GM20431 (cell line): ENCODE results near the gene ZNF202.
"Not testable (repeated sequence)": the region's sequence is repeated elsewhere in the genome, so short reads cannot be mapped to it uniquely, and the experiment has no call there.

Experiments
- in situ Hi-C: fragments of 300-500 bp; cut with MseI, MboI; formaldehyde crosslinking; loops from one replicate; pipeline ENCODE4 v1.15.0; 2020; ENCODE audit warnings: low sequenced_read_pairs; ENCODE audit not compliant: unreplicated experiment

ZNF202 gene

GRCh38 chr11:123741159-123742030 is at the start of gene ZNF202:
Gene ZNF202, minus strand, starts transcription at chr11:123741660. Its CDS starts 10,772 bp downstream, at chr11:123730888.
- in situ Hi-C loops = no loop called here

GRCh38 chr11:123783536-123783935 is 42.1 kb upstream of the ZNF202 start:
- in situ Hi-C loops = no loop called here

GRCh38 chr11:123778511-123778910 is 37.1 kb upstream of the ZNF202 start:
- in situ Hi-C loops = no loop called here

- in situ Hi-C loops = no loop called here
These were observed 34.5 kb upstream of the ZNF202 start for GRCh38 chr11:123775715-123776549.

GRCh38 chr11:123775289-123775688 is 33.8 kb upstream of the ZNF202 start:
- in situ Hi-C loops = no loop called here

GRCh38 chr11:123773959-123774358 is 32.5 kb upstream of the ZNF202 start:
- in situ Hi-C loops = no loop called here

- in situ Hi-C loops = no loop called here
These were observed 31.6 kb upstream of the ZNF202 start for GRCh38 chr11:123773026-123773425.

- in situ Hi-C loops = no loop called here
These were observed 30.2 kb upstream of the ZNF202 start for GRCh38 chr11:123771664-123772063.

- in situ Hi-C loops = no loop called here
These were observed 29.3 kb upstream of the ZNF202 start for GRCh38 chr11:123770712-123771111.

GRCh38 chr11:123765601-123766000 is 24.1 kb upstream of the ZNF202 start:
- in situ Hi-C loops = no loop called here

- in situ Hi-C loops = no loop called here
These were observed 21.0 kb upstream of the ZNF202 start for GRCh38 chr11:123762422-123762821.

GRCh38 chr11:123760894-123761293 is 19.4 kb upstream of the ZNF202 start:
- in situ Hi-C loops = no loop called here

- in situ Hi-C loops = no loop called here
These were observed 16.5 kb upstream of the ZNF202 start for GRCh38 chr11:123757976-123758375.

GRCh38 chr11:123755813-123756212 is 14.4 kb upstream of the ZNF202 start:
- in situ Hi-C loops = no loop called here

GRCh38 chr11:123755344-123755743 is 13.9 kb upstream of the ZNF202 start:
- in situ Hi-C loops = no loop called here

- in situ Hi-C loops = no loop called here
These were observed 12.7 kb upstream of the ZNF202 start, which contains the start of gene OR6X1 for GRCh38 chr11:123754101-123754568. Gene OR6X1, minus strand, starts transcription at chr11:123754518. Its CDS starts 0 bp downstream, at chr11:123754518.

GRCh38 chr11:123753110-123753509 is 11.7 kb upstream of the ZNF202 start:
- in situ Hi-C loops = no loop called here

- in situ Hi-C loops = no loop called here
These were observed 10.3 kb upstream of the ZNF202 start for GRCh38 chr11:123751781-123752180.

GRCh38 chr11:123748349-123748748 is 6.9 kb upstream of the ZNF202 start:
- in situ Hi-C loops = not testable (repeated sequence)

- in situ Hi-C loops = no loop called here
These were observed 4.4 kb upstream of the ZNF202 start for GRCh38 chr11:123745764-123746451.
